OCI-LY1 (cell line): ENCODE results near the gene EVI5L.

Source experiments
- EZH2 ChIP-seq: fragments of 200-600 bp; sonication (generic), shearing (Covaris generic); IDR thresholded peaks from 2 replicates; pipeline ENCODE4 v1.8.0; 2017; ENCODE audit warnings: borderline replicate concordance, mixed run types, mild to moderate bottlenecking, antibody characterized with exemption, low read length, moderate library complexity, mixed read lengths
- TF ChIP-seq, protein P1 (sequence below): fragments of 200-600 bp; sonication (generic), shearing (Covaris generic); IDR thresholded peaks from 2 replicates; pipeline ENCODE4 v1.5.1; 2017; ENCODE audit warnings: mild to moderate bottlenecking, antibody characterized with exemption, low read length, moderate library complexity, mixed read lengths

DNA sequence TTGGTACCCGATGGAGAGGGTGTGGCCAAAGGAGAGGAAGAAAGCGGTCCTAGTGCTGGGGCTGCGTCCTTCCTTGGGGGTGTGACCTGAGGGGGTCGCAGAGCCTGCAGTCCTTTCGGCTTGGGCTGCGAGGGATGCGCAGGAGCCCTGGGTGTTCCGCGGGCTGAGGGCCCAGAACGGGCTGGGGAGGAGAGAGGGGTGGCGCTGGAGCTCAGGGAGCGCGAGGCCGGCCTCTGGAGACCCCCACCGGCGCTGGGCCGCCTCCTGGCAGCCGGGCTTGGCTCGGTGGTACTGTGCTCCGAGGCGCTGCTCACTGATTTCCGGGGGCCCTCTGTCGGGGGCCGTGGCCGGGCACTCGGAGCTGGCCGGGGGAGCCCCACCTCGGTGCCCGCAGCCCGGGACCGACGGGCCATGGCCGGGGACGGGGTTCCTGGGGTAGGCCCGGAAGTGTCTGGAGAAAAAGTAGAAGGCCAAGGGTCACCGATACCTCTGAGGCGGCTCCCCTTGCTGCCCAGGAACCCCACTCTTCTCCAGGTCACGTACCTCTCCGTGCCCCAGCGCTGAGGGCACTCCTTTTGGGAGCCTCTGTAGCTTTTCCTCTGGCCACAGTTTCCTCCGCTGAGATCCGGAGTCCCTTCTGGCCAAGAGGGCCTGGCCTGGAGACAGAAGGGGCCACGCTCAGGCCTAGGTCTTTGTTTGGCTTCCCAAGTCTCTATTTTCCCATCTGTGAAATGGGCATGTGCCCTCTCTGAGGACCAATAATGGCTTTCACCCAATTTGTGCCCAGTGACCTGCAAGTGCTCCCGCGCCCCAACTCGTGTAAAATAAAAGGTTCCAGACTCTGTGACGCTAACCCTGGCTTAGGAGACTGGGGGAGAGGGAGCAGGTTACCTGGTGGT, 42.5 kb downstream of the EVI5L start:
- TF ChIP-seq, protein P1, sequence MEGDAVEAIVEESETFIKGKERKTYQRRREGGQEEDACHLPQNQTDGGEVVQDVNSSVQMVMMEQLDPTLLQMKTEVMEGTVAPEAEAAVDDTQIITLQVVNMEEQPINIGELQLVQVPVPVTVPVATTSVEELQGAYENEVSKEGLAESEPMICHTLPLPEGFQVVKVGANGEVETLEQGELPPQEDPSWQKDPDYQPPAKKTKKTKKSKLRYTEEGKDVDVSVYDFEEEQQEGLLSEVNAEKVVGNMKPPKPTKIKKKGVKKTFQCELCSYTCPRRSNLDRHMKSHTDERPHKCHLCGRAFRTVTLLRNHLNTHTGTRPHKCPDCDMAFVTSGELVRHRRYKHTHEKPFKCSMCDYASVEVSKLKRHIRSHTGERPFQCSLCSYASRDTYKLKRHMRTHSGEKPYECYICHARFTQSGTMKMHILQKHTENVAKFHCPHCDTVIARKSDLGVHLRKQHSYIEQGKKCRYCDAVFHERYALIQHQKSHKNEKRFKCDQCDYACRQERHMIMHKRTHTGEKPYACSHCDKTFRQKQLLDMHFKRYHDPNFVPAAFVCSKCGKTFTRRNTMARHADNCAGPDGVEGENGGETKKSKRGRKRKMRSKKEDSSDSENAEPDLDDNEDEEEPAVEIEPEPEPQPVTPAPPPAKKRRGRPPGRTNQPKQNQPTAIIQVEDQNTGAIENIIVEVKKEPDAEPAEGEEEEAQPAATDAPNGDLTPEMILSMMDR = no peak
- no peak for TF ChIP-seq EZH2
